T-helper 2 cell treated with Interferon-gamma antibody and Interleukin-4, amounts not matched to agents 5 μg/mL and 100 μg/mL, for 36 hours (primary cell): ENCODE measurements around the gene ATP7B.
"Not testable (repeated sequence)": the region's sequence is repeated elsewhere in the genome, so short reads cannot be mapped to it uniquely, and the experiment has no call there.

Source experiments
- DNase-seq: peaks from one replicate; pipeline ENCODE4 v3.0.0; 2021; ENCODE audit warnings: low spot score
- H3K27ac Mint-ChIP-seq: one replicate; pipeline ENCODE4 v1.8.0; 2021; ENCODE audit warnings: mild to moderate bottlenecking, mixed read lengths
- H3K27me3 Mint-ChIP-seq: one replicate; pipeline ENCODE4 v1.8.0; 2021; ENCODE audit warnings: low read depth, mixed read lengths
- H3K36me3 Mint-ChIP-seq: one replicate; pipeline ENCODE4 v1.8.0; 2021; ENCODE audit warnings: low read depth, mixed read lengths
- H3K4me1 Mint-ChIP-seq: one replicate; pipeline ENCODE4 v1.8.0; 2021; ENCODE audit warnings: low read depth, mixed read lengths
- H3K4me3 Mint-ChIP-seq: one replicate; pipeline ENCODE4 v1.8.0; 2022; ENCODE audit warnings: mild to moderate bottlenecking, moderate library complexity, mixed read lengths
- H3K9me3 Mint-ChIP-seq: one replicate; pipeline ENCODE4 v1.8.0; 2021; ENCODE audit warnings: mixed read lengths

ATP7B gene

DNA sequence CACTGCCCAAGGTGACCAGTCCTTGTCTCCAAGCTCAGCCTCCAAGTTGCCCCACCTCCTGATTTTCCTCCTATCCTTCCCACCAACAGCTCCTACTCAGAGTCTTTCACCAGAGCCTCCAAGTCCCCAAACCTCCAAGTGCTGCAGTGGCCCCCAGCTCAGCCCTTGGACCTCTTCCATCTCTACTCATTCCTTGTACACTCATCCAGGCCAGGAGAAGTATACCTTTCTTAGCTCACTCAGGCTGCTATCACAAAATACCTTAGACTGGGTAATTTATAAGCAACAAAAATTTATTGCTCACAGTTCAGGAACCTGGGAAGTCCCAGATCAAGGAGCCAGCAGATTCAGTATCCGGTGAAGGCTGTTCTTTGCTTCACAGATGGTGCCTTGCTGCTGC lies 11.3 kb downstream of the ATP7B start:
- no peak overlapping the region for H3K27ac Mint-ChIP-seq
- H3K4me3 Mint-ChIP-seq, result no peak overlapping the region
- H3K4me1 Mint-ChIP-seq, result peaks cover 2% of the 10 kb centered on the region
- H3K27me3 Mint-ChIP-seq, result peaks cover 13% of the 10 kb centered on the region
- H3K36me3 Mint-ChIP-seq, result no peaks in the 10 kb centered on the region
- no peaks in the 10 kb centered on the region for H3K9me3 Mint-ChIP-seq
- no peak for DNase-seq

DNA sequence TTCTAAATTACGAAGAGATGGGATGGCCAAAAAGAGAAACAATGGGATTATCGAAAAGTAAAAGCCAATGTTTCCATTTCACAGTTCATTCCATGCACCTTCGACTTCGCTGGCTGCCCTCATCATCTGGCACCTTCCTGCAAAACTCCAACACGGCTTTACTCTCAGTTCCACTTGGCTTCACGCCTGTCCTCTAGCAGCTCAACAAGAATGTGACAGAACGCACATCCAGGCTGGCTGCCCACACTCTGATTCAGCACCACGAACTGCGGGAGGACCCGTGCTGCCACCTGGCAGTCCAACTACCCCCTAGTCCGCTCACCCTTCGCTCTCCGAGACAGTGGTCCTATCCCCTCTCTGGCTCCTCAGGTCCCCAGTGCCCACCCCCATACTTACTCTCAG lies 11.7 kb downstream of the ATP7B start:
- no peak for DNase-seq
- Mint-ChIP-seq H3K4me1 (peaks cover 2% of the 10 kb centered on the region), H3K27ac (no peak overlapping the region), H3K9me3 (no peaks in the 10 kb centered on the region), H3K36me3 (no peaks in the 10 kb centered on the region), H3K27me3 (peaks cover 16% of the 10 kb centered on the region), H3K4me3 (no peak overlapping the region)

DNA sequence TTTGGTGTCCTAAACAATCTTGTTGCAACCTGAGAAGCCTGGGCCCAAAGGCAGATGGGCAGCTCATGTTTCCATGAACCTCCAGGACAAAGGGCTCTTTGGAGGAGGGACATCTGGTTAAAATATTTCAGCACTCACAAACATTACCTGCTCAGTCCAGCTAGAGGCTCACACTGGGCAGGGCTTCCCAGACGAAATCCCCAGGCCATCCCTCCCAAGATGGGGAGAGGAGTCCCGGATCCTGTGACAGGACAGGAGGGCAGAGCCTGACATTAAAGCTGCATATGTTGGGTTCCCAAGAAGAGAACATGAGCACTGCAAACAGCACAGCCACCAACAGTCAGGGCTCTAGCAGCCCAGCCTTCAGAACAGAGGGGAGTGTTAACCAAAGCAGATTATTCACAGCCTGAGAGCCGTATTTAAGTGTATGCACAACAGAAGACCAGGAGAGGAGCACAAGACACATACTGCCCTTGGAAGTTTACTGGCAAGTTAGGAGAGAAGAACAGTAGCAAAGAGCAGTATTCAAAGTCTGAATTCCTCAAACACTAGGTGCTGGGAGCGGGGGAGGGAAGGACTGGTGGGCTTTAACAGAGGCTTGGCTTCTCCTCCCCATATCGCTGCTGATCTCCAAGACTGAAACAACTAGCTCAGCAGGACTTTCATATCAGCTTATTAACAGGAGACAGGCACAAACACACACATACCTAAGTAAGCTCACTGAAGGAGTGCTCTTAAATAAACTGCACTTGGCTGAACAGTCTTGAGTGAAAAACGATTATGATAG lies 12.3 kb downstream of the ATP7B start:
- Mint-ChIP-seq H3K4me1 (peaks cover 2% of the 10 kb centered on the region), H3K27ac (no peak overlapping the region), H3K4me3 (no peak overlapping the region), H3K36me3 (no peaks in the 10 kb centered on the region), H3K27me3 (peaks cover 17% of the 10 kb centered on the region), H3K9me3 (no peaks in the 10 kb centered on the region)
- DNase-seq, result no peak

DNA sequence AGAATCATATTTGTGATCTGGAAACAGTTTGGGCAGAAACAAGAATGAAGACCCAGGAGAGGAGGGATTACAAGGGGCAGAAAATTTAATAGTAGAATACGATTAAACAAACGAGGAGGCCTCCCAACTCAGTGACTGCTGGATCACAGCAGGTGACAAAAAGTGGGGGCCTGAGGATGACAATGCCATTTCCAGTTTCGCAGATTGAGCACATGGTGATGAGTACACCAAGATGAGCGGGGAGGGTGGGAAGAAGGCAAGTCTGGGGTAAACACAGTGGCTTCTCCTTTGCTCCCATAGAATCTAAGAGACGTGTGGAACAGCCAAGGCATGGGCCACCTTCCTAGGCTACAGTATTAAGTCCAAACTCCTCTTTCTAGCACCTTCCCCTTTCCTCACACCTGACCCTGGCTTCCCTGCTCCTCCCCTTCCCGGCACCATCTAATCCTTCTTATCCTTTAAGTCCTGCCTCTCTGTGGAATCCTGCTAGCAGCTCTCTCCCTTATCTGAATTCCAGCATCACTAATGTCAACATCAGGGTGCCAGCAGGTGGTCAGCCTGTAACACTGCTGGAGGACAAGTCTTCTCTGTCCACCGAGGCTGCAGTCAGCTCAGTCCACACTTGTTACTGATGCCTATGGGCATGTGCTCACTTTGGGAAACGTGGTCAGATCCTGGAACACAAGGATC lies 13.5 kb downstream of the ATP7B start:
- no peak overlapping the region for H3K27ac Mint-ChIP-seq
- no peak overlapping the region for H3K4me3 Mint-ChIP-seq
- H3K27me3 Mint-ChIP-seq, result peaks cover 25% of the 10 kb centered on the region
- H3K9me3 Mint-ChIP-seq, result no peaks in the 10 kb centered on the region
- H3K4me1 Mint-ChIP-seq, result peaks cover 2% of the 10 kb centered on the region
- no peak for DNase-seq
- no peaks in the 10 kb centered on the region for H3K36me3 Mint-ChIP-seq

- no peak overlapping the region for H3K4me3 Mint-ChIP-seq
- peaks cover 2% of the 10 kb centered on the region for H3K4me1 Mint-ChIP-seq
- H3K27me3 Mint-ChIP-seq, result peaks cover 25% of the 10 kb centered on the region
- no peak overlapping the region for H3K27ac Mint-ChIP-seq
- no peaks in the 10 kb centered on the region for H3K9me3 Mint-ChIP-seq
- H3K36me3 Mint-ChIP-seq, result no peaks in the 10 kb centered on the region
- no peak for DNase-seq
These were observed 14.1 kb downstream of the ATP7B start for GRCh38 chr13:51997186-51997585.

- H3K4me1 Mint-ChIP-seq, result peaks cover 2% of the 10 kb centered on the region
- H3K27me3 Mint-ChIP-seq, result peaks cover 25% of the 10 kb centered on the region
- no peak overlapping the region for H3K4me3 Mint-ChIP-seq
- no peak for DNase-seq
- no peaks in the 10 kb centered on the region for H3K36me3 Mint-ChIP-seq
- no peak overlapping the region for H3K27ac Mint-ChIP-seq
- no peaks in the 10 kb centered on the region for H3K9me3 Mint-ChIP-seq
These were observed 14.6 kb downstream of the ATP7B start for GRCh38 chr13:51996641-51997040.

- peaks cover 27% of the 10 kb centered on the region for H3K27me3 Mint-ChIP-seq
- H3K27ac Mint-ChIP-seq, result no peak overlapping the region
- H3K4me1 Mint-ChIP-seq, result peaks cover 2% of the 10 kb centered on the region
- no peaks in the 10 kb centered on the region for H3K9me3 Mint-ChIP-seq
- no peaks in the 10 kb centered on the region for H3K36me3 Mint-ChIP-seq
- no peak overlapping the region for H3K4me3 Mint-ChIP-seq
- no peak for DNase-seq
These were observed 15.3 kb downstream of the ATP7B start for GRCh38 chr13:51995677-51996551.

DNA sequence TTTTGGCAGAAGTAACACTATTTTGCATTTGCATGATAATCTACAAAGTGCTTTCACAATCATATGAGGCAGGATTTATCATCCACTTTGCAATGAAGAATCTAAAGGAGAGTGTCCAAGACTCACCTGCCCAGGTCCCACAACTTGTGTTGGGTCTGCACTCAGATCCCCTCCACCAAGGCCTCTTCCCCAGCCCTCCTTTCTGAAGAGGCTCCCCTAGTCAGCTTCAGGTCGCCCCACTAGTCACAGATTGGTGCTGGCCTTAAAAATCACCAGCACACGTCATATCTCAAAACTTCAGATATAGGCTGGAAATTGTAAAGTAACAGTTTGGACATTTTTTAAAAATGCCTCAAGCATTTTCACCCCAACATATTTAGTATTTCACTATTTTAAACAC lies 17.5 kb downstream of the ATP7B start:
- DNase-seq, result no peak
- peaks cover 28% of the 10 kb centered on the region for H3K27me3 Mint-ChIP-seq
- H3K36me3 Mint-ChIP-seq, result no peaks in the 10 kb centered on the region
- no peak overlapping the region for H3K27ac Mint-ChIP-seq
- no peaks in the 10 kb centered on the region for H3K9me3 Mint-ChIP-seq
- H3K4me3 Mint-ChIP-seq, result no peak overlapping the region
- peaks cover 2% of the 10 kb centered on the region for H3K4me1 Mint-ChIP-seq

- Mint-ChIP-seq H3K4me1 (no peaks in the 10 kb centered on the region), H3K27me3 (peaks cover 48% of the 10 kb centered on the region), H3K9me3 (no peaks in the 10 kb centered on the region), H3K27ac (no peak overlapping the region), H3K36me3 (no peaks in the 10 kb centered on the region), H3K4me3 (no peak overlapping the region)
- DNase-seq, result no peak
These were observed 22.1 kb downstream of the ATP7B start for GRCh38 chr13:51988988-51989618.

DNA sequence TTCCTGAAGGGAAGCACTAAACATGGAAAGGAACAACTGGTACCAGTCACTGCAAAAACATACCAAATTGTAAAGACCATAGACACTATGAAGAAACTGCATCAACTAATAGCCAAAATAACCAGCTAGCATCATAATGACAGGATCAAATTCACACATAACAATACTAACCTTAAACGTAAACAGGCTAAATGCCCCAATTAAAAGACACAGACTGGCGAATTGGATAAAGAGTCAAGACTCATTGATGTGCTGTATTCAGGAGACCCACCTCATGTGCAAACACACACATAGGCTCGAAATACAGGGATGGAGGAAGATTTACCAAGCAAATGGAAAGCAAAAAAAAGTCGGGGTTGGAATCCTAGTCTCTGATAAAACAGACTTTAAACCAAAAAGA lies 26.3 kb downstream of the ATP7B start:
- H3K9me3 Mint-ChIP-seq, DNase-seq, H3K27ac Mint-ChIP-seq, H3K4me3 Mint-ChIP-seq, H3K4me1 Mint-ChIP-seq, H3K36me3 Mint-ChIP-seq: not testable (repeated sequence)
- peaks cover 34% of the 10 kb centered on the region for H3K27me3 Mint-ChIP-seq

GRCh38 chr13:51983292-51983691 lies 28.0 kb downstream of the ATP7B start:
- not testable (repeated sequence) for H3K4me3 Mint-ChIP-seq, H3K27ac Mint-ChIP-seq, H3K4me1 Mint-ChIP-seq, DNase-seq, H3K36me3 Mint-ChIP-seq, H3K9me3 Mint-ChIP-seq
- peaks cover 34% of the 10 kb centered on the region for H3K27me3 Mint-ChIP-seq

- no peak for DNase-seq
These were observed 29.9 kb downstream of the ATP7B start for GRCh38 chr13:51981355-51981754.

DNA sequence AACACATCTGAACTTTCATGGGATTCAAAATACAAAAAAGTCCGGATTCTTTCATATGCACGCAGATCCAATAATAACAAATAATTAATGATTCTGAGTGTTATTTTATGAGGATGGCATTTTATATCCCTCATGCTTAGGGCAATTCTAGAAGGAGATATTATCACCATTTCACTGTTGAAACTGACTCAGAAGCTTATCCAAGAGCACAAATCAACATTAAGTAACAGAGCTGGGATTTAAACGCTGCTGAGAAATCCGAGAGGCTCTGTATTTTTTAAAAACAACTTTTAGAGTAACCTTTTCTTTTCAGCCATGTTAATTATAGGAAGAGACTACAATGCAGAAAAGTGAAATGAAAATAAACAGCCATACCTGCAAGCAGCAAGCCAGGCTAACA lies 30.3 kb downstream of the ATP7B start:
- H3K4me1 Mint-ChIP-seq, result no peaks in the 10 kb centered on the region
- H3K27ac Mint-ChIP-seq, result no peak overlapping the region
- DNase-seq, result no peak
- no peaks in the 10 kb centered on the region for H3K36me3 Mint-ChIP-seq
- H3K27me3 Mint-ChIP-seq, result peaks cover 12% of the 10 kb centered on the region
- no peak overlapping the region for H3K4me3 Mint-ChIP-seq
- no peaks in the 10 kb centered on the region for H3K9me3 Mint-ChIP-seq

More at GRCh38 chr13:51981355-51981754, 29.9 kb downstream of the ATP7B start:
- Mint-ChIP-seq H3K27me3 (peaks cover 17% of the 10 kb centered on the region), H3K27ac (no peak overlapping the region), H3K4me3 (no peak overlapping the region), H3K4me1 (no peaks in the 10 kb centered on the region), H3K36me3 (no peaks in the 10 kb centered on the region), H3K9me3 (no peaks in the 10 kb centered on the region)
